GM12874 (cell line): ENCODE results near the gene ZFYVE27.

Experiments used
- CTCF ChIP-seq: IDR thresholded peaks from 2 replicates; pipeline ENCODE4 v1.5.1; 2011; ENCODE audit warnings: low read depth, mild to moderate bottlenecking, control low read depth, low read length, moderate library complexity; ENCODE audit not compliant: insufficient read depth

The ZFYVE27 gene

GRCh38 chr10:97704341-97704740 is 32.6 kb upstream of the ZFYVE27 start:
- TF ChIP-seq CTCF, result no peak

GRCh38 chr10:97705006-97705670 is 31.8 kb upstream of the ZFYVE27 start:
- no peak for TF ChIP-seq CTCF

- no peak for TF ChIP-seq CTCF
These were observed 29.6 kb upstream of the ZFYVE27 start for GRCh38 chr10:97707134-97707861.

- no peak for TF ChIP-seq CTCF
These were observed 28.8 kb upstream of the ZFYVE27 start for GRCh38 chr10:97708167-97708566.

GRCh38 chr10:97708976-97709946 is 27.7 kb upstream of the ZFYVE27 start:
- peak; percentile 66 for TF ChIP-seq CTCF

GRCh38 chr10:97711640-97712572 is 25.0 kb upstream of the ZFYVE27 start:
- TF ChIP-seq CTCF, result no peak
